Measurements from ENCODE around the gene CLDND2. TPM values are rescaled to one million over a fixed set of nuclear protein-coding genes. Genes with fewer than 3 reads are reported as not detected.

The CLDND2 gene, protein sequence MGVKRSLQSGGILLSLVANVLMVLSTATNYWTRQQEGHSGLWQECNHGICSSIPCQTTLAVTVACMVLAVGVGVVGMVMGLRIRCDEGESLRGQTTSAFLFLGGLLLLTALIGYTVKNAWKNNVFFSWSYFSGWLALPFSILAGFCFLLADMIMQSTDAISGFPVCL
- not detected in 2 replicates for total RNA-seq

GRCh38 chr19:51368366-51369282 is at the start of gene CLDND2:
Gene CLDND2 (minus strand): TSS chr19:51369003. CDS start chr19:51368577, 426 bp downstream.

GRCh38 chr19:51417107-51417809 is 48.5 kb upstream of the CLDND2 start, which contains the start of gene SIGLEC10:
Gene SIGLEC10 (minus strand): TSS chr19:51417642. CDS start chr19:51417581, 61 bp downstream.

GRCh38 chr19:51387924-51388389 is 19.2 kb upstream of the CLDND2 start, which contains the start of gene LIM2:
Gene LIM2 (minus strand): TSS chr19:51387974. CDS start chr19:51387443, 531 bp downstream.

DNA sequence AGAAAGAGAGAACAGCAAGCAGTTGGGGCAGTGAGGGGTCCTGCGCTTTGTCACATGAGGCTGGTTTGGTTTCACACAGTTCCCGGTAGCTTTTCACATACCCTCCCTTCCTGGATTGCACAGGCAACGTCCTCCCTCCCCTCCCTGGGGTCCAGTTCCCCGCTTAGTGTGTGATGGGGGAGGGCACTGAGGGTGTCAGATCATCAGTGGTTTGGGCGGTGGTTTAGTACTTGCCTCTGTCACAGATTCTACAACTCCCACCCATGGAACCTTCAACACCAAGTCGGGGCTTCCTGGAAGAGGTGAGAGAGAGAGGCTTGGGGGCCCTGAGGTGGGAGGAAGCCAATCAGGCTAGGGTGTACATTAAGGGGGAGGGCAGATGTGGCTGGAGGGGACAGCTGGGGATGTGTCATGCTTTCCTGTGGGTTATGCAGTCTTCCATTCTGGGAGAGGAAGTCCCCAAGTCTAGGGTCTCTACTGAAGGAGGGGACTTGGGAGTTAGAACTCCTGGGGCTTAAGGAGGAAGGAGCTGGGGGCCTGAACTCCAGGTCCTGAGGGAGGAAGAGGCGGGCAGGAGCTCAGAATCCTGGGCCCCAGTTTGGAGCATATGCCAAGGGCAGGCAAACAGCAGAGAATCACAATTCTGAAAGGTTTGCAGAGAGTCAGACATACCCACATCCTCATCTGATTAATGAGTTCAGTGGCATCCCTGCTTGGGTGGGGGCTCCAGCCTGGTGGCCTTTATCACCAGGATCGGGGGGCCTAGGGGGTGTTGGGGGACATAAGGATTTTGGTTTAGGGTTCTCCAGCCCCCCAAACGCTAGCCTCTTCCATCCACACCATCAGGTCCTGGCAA is 4.1 kb upstream of the CLDND2 start, which contains the start of gene NKG7:
Gene NKG7, minus strand, starts transcription at position 6 of the 856 bp plus-strand sequence. CDS start 119 bp downstream, outside the sequence.

DNA sequence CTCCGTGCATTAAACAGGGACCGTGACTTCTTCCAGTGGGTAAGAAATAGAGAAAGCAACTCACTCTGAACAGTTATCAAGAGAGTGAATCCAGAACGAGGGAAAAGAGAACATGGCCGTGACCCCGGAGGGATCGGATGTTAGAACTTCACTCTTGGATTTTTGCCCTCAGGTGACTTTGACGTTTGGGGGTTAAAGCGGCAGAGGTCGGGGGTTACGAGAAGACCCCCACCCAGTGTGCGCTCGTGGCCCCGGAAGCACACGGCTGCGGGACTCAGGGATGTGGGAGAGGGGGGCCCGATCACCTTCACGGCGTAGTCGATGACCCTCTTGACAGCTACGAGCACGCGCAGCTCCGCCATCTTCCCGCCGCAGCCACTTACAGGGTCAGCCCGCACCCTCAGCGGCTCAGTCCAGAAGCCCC is 2.8 kb downstream of the CLDND2 start, which contains the start of gene ETFB:
Gene ETFB, minus strand, starts transcription at position 424 of the 424 bp plus-strand sequence. Its CDS starts 62 bp downstream, at position 362.

DNA sequence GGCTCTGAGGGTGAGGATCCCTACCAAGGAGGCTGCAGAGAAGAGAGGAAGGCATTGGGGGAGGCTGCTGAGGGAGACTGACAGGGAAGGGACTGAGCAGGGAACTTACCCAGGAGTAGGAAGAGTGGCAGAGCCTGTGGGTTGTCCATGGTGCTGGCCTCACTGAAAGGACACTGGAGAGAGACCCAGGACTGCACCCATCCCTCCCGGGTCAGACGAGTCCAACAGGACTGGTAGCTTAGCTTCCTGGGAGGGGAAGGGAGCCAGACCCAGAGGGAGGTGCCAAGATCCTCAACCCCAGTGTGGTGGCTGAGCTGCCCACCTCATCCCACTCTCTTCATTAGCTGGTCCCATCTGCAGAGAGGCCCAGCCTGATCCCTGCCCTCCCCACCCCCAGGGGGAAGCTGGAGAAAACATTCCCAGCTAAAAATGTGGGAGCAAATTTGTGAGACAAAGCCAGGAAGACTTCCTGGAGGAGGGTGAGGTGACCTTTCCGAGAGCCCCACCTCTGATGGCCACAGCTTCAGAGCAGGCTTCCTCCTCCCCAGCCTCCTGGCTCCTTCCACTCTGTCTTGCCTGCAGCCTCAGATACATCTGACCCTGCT is 26.7 kb downstream of the CLDND2 start, which contains the start of gene VSIG10L:
Gene VSIG10L, minus strand, starts transcription at position 164 of the 605 bp plus-strand sequence. Its CDS starts 15 bp downstream, at position 149.

Other genes with a start within 250 kb of the CLDND2 start
- not detected in 2 replicates for gene SIGLEC9, start 244.1 kb downstream of the CLDND2 start, total RNA-seq
- not detected in 2 replicates for gene SIGLEC7, start 226.7 kb downstream of the CLDND2 start, total RNA-seq
- gene CD33, start 143.9 kb downstream of the CLDND2 start, total RNA-seq: not detected in 2 replicates
- gene SIGLECL1, start 117.9 kb downstream of the CLDND2 start, total RNA-seq: not detected in 2 replicates
- under 0.01 and 1.8 TPM in 2 replicates for gene IGLON5, start 57.4 kb downstream of the CLDND2 start, total RNA-seq
- gene VSIG10L, start 26.9 kb downstream of the CLDND2 start, total RNA-seq: 0.91 and 1.8 TPM in 2 replicates
- gene ETFB, start 2.6 kb downstream of the CLDND2 start, total RNA-seq: 103 and 128 TPM in 2 replicates
- not detected in 2 replicates for gene NKG7, start 3.7 kb upstream of the CLDND2 start, total RNA-seq
- not detected in 2 replicates for gene LIM2, start 19.0 kb upstream of the CLDND2 start, total RNA-seq
- not detected in 2 replicates for gene C19orf84, start 21.6 kb upstream of the CLDND2 start, total RNA-seq
- not detected in 2 replicates for gene SIGLEC10, start 48.6 kb upstream of the CLDND2 start, total RNA-seq
- gene SIGLEC8, start 89.5 kb upstream of the CLDND2 start, total RNA-seq: not detected in 2 replicates
- not detected in 2 replicates for gene CEACAM18, start 109.5 kb upstream of the CLDND2 start, total RNA-seq
- not detected in 2 replicates for gene SIGLEC12, start 132.8 kb upstream of the CLDND2 start, total RNA-seq
- not detected in 2 replicates for gene SIGLEC6, start 162.7 kb upstream of the CLDND2 start, total RNA-seq
- 2.8 and 4.6 TPM in 2 replicates for gene ZNF175, start 202.3 kb upstream of the CLDND2 start, total RNA-seq